DMS53 treated with DMSO at 0.1 percent for 48 hours (cell line): ENCODE results near the gene RBM20.

Experiments
- DNase-seq: peaks from one replicate; lab custom pipeline; 2025; ENCODE audit not compliant: unreplicated experiment; lab: John Stamatoyannopoulos, UW

Gene RBM20

GRCh38 chr10:110845756-110846620 lies 201.9 kb downstream of the RBM20 start:
- no peak for DNase-seq

GRCh38 chr10:110847374-110847773 lies 203.2 kb downstream of the RBM20 start:
- DNase-seq = no peak

GRCh38 chr10:110848106-110848505 lies 204.0 kb downstream of the RBM20 start:
- DNase-seq = no peak

- DNase-seq = no peak
These were observed 206.0 kb downstream of the RBM20 start for GRCh38 chr10:110850099-110850498.

- DNase-seq = no peak
These were observed 207.0 kb downstream of the RBM20 start for GRCh38 chr10:110851020-110851612.

GRCh38 chr10:110852255-110852896 lies 208.2 kb downstream of the RBM20 start:
- DNase-seq = peak; percentile 20

- no peak for DNase-seq
These were observed 208.8 kb downstream of the RBM20 start for GRCh38 chr10:110852947-110853346.

- no peak for DNase-seq
These were observed 209.9 kb downstream of the RBM20 start for GRCh38 chr10:110853921-110854605.

GRCh38 chr10:110857265-110858171 lies 213.4 kb downstream of the RBM20 start:
- DNase-seq = peak; percentile 11

- no peak for DNase-seq
These were observed 214.3 kb downstream of the RBM20 start for GRCh38 chr10:110858297-110858934.

- no peak for DNase-seq
These were observed 215.3 kb downstream of the RBM20 start for GRCh38 chr10:110859206-110859972.

GRCh38 chr10:110859973-110860376 lies 215.8 kb downstream of the RBM20 start:
- DNase-seq = no peak

GRCh38 chr10:110860576-110861241 lies 216.6 kb downstream of the RBM20 start:
- DNase-seq = no peak

GRCh38 chr10:110861476-110861875 lies 217.3 kb downstream of the RBM20 start:
- no peak for DNase-seq

- no peak for DNase-seq
These were observed 218.0 kb downstream of the RBM20 start for GRCh38 chr10:110861930-110862649.

- DNase-seq = no peak
These were observed 218.8 kb downstream of the RBM20 start for GRCh38 chr10:110862961-110863360.

- DNase-seq = no peak
These were observed 219.2 kb downstream of the RBM20 start for GRCh38 chr10:110863361-110863760.

- DNase-seq = no peak
These were observed 219.8 kb downstream of the RBM20 start for GRCh38 chr10:110863956-110864355.
